Myocyte (in vitro differentiated cells): ENCODE measurements around the gene SRSF7. TPM values are rescaled to one million over a fixed set of nuclear protein-coding genes. Genes with fewer than 3 reads are reported as not detected.
"Not testable (repeated sequence)": the region's sequence is repeated elsewhere in the genome, so short reads cannot be mapped to it uniquely, and the experiment has no call there.

ENCODE experiments used
- DNase-seq: peaks from one replicate; pipeline ENCODE4 v3.0.0-alpha.2; 2012; ENCODE audit warnings: low read depth
- total RNA-seq: library from RNA; depleted of rRNA; stranded (reverse); fragments of >200 nt; gene quantifications from 2 replicates; pipeline ENCODE4 v1.2.3, GENCODE V29; 2014

SRSF7 gene
- total RNA-seq, 1 donor from 2014 or later: 68.9 TPM

DNA sequence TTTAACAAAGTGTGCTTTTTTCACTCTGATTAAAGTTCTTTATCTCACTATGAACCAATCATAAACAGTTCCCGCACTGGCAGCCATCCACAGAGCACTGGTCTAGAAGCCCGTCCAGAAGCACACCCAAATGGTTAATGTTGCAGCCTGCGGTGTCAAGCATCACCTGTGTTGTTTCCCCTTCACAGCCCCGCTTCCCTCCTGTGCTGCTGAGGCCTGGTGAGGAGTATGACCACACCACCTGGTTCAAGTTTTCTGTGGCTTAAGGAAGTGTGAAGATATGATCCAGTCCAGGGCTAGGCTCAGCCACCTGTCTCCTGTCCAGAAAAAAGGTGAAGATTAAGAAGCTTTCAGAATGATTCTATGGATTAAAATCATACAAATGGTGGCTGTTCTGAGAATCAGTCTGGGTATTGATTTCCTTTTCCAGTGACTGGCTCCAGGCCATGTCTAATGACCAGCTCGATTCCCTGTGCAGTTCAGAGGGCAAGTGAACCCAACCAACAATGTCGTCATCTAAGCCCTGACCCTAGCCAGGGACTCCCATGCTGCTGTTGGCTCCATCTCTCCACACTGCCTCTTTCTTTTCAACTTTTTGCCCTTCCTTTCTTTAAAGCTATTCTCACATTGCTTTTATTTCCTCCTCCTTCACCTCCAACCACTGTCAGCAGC is 17.7 kb downstream of the SRSF7 start:
- DNase-seq: no peak

DNA sequence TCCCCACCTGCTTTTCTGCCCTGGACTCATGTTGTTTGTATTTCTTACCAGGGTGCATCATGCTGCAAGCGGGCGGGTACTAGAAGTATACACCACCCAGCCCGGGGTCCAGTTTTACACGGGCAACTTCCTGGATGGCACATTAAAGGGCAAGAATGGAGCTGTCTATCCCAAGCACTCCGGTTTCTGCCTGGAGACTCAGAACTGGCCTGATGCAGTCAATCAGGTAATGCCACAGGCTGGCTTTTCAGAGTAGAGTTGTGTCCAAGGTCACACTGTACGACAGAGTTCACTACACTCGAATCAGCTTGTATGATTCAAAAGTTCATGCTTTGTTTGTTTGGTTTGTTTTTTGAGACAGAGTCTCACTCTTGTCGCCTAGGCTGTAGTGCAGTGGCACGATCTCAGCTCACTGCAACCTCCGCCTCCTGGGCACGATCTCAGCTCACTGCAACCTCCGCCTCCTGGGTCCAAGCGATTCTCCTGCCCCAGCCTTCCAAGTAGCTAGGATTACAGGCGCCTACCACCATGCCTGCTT is 19.4 kb downstream of the SRSF7 start:
- no peak for DNase-seq

GRCh38 chr2:38731090-38731489 is 20.1 kb downstream of the SRSF7 start:
- no peak for DNase-seq

- DNase-seq: no peak
Measured at GRCh38 chr2:38728694-38729093, 22.5 kb downstream of the SRSF7 start.

DNA sequence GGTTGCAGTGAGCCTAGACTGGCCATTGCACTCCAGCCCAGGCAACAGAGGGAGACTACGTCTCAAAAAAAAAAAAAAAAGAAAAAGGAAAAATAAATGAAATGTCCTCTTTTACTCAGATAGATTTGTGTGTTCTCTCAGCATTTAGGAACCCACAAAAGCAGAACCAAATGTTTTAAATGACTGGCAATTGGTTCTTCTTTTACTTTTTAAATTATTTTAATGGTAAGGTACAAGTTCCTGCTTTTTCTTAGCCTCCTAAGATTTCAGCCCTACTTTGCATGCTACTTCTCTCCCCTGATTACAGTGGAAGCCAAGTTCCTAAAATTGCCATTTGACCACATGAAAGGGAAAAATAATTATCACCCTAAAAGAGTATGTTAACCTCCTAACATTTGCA is 23.5 kb downstream of the SRSF7 start:
- DNase-seq: no peak

GRCh38 chr2:38723173-38723572 is 28.0 kb downstream of the SRSF7 start:
- DNase-seq: peak; percentile 95

DNA sequence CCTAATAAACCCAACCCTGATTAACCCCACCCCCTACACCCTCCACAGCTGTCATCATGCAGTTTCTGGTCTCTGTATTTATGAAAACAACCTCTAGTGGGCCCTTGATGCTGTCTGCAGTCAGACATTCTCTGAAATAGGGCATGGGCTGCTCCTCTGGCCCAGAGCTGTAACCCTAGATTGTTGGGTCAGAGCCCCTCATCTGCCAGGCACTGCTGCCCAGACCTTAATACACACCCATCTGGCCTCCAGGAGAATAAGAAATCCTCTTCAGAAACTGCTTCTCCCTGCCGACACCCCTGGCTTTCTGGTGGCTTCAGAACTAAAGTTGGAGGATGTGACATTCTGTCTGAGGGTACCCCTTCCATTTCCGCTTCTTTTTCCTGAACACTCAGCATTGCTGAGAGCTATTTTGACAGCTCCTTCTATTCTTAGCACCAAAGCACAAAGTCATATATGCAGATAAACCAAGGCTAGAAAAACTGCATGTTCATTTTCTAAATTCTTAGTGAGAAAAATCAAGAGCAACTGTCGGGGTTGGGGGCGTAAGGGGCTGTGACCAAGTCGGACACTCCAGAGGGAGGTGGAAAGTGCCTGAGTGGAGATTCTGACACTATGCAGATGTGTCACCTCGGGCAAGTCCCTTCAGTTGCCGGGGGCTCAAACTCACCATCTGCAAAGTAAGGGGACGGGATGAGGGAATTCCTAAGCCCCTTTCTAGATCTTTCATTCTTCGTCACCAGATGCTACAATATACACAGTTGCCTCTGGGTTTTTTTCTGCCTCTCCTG is 28.7 kb downstream of the SRSF7 start:
- peak; percentile 62 for DNase-seq

GRCh38 chr2:38720613-38721241 is 30.4 kb downstream of the SRSF7 start:
- DNase-seq: peak; percentile 96

DNA sequence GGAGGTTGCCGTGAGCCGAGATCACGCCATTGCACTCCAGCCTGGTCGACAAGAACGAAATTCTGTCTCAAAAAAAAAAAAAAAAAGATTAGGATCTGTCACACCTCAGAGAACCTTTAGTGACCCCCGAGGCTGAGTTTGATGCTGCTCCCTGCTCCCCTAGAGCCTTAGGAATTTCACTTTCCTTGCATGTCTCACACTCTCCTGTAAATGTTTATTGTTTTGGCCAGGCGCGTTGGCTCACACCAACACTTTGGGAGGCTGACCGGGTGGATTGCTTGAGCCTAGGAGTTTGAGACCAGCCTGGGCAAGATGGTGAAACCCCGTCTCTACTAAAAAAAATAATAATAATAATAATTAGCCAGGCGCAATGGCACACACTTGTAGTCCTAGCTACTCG is 31.5 kb downstream of the SRSF7 start:
- no peak for DNase-seq

- no peak for DNase-seq
Measured at GRCh38 chr2:38718601-38719000, 32.6 kb downstream of the SRSF7 start.

DNA sequence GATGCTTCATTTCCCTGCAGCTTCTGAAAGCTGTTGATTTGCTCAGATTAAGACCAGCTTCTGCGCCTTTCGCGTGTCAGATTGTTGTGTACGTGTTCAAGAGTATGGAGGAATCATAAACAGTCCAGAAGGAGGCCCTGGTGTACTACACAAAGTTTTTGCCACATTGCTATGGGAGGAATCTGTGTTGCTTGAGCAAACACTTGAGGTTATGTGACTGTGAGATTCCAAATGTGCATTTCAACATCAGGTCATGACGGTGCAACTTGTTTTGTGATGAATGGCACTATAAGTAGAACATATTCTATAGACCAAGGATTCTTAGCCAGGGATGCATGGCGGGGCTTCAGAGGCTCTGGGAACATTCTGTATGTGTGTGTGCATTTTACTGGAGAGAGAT is 35.0 kb downstream of the SRSF7 start:
- DNase-seq: no peak

DNA sequence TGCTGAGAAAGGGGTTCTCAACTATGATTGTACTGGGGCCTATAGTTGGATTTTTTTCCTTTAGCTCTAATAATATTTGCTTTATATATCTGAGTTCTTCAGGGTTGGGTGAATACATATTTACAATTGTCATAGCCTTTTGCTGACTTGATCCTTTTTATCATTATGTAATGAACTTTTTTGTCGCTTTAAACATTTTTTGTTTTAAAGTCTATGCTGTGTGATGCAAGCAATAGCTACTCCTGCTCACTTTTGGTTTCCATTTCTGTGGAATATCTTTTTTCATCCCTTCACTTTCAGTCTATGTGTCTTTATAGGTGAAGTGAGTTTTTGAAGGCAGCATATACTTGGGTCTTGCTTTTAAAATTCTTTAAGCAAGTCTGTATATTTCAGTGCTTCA is 36.2 kb downstream of the SRSF7 start:
- not testable (repeated sequence) for DNase-seq

GRCh38 chr2:38713338-38713737 is 37.8 kb downstream of the SRSF7 start:
- no peak for DNase-seq

GRCh38 chr2:38712871-38713270 is 38.3 kb downstream of the SRSF7 start:
- DNase-seq: no peak

DNA sequence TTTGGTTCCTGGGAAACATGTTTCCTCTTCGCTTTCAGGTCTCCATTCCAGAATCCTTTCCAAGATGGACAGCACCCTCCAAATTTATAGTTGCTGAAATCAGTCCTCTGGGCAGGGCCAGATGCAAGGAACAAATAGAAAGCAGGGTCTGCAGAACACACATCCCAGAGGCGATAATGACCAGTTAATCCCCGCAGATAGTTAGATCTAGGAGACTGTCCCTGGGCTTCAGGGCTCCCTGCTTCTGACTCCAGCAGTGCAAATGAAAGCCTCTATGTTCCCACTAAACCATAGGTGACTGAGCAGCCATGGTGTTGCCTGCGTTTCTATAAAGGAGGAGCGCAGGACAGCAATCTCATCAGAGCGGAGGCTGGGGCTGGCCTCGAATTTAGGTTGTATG is 38.7 kb downstream of the SRSF7 start:
- no peak for DNase-seq

GRCh38 chr2:38711558-38711957 is 39.6 kb downstream of the SRSF7 start:
- DNase-seq: no peak

DNA sequence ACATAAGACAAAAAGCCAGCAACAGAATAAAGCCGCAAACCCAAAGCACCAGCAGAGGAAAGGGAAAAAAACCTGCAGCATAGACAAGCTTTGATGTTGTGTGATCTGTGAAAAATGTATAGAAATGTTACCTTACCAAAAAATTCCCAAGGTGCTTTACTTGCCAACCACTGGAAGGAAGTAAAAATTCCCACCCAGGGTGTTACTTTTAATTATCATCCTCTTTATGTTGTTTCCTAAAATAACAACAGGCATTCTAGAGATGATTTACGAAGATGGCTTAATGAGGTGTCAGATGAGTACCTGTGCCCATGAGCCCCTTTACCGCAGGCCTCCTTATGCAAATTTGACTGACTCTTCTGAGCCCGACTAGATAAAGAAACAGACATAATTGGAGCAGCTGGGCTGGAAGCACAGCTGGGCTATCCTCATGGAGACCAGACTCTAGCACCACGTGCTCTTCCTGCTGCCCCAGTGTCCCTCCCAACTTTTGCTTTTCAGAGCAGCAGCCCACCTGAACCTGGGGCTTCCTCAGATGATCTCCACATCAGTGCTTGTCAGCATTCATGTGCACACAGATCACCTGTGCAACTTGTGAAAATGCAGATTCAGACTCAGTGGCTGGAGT is 41.5 kb downstream of the SRSF7 start:
- no peak for DNase-seq

- DNase-seq: no peak
Measured at GRCh38 chr2:38708900-38709566, 42.1 kb downstream of the SRSF7 start.

DNA sequence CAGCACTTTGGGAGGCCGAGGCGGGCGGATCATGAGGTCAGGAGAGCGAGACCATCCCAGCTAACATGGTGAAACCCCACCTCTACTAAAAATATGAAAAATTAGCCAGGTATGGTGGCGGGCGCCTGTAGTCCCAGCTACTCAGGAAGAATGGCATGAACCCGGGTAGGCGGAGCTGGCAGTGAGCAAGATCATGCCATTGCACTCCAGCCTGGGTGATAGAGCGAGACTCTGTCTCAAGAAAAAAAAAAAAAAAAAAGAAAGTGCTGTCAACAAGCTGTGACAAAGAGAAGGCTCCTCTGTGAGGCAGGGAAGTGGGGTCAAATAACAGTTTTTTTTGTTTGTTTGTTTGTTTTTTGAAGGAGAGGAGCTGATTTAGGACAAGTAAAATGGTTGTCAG is 42.7 kb downstream of the SRSF7 start:
- DNase-seq: not testable (repeated sequence)

DNA sequence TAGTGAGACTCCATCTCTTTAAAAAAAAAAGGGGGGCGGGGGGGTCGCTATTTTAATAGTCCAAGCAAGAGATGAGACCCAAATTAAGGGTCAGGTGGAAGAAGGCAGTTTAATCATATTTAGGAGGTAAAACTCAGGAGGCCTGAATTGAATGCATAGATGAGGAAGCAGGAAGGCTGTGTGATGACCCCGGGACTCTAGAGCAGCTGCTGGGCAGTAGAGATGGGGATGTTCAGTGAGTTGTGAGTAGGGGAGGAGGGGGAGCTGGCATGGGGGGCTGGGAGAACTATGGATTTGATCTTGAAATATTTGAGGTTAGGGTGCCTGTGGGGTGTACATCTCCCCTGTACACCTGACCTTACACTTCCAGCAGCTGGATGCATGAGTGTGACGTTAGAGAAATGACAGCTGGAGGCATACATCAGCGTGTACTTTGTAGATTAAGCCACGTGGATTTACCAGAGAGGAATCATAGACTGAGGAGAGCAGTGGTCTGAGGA is 44.3 kb downstream of the SRSF7 start:
- DNase-seq: no peak

- no peak for DNase-seq
Measured at GRCh38 chr2:38704664-38705063, 46.5 kb downstream of the SRSF7 start.
